ENCODE measurements around the gene HOTAIR. TPM values are rescaled to one million over a fixed set of nuclear protein-coding genes. Genes with fewer than 3 reads are reported as not detected.
A peak's percentile ranks its signal among the peaks of the same experiment; 100 is the strongest.

HOTAIR gene
- not detected for total RNA-seq (2013)
- polyA plus RNA-seq (not detected), polyA minus RNA-seq (not detected in 2 replicates), total RNA-seq (0 to 1.3 (median 0) reads per million in 11 experiments)

- H3K79me2 ChIP-seq (ENCODE audit: insufficient read depth, low read length): no peaks in the 10 kb centered on the region
- intact Hi-C loops (cut with micrococcal nuclease): loop anchor here in 1 of 2 donors (10.0 kb wide), 1 partner anchor 60 kb away; the partner anchor contains the start of gene HOXC5
- peak within 1 kb of the TSS in 2 of 7 donors; percentile 38 to 63 for H3K27ac Mint-ChIP-seq
- peak within 1 kb of the TSS; percentile 72 for H3K4me2 ChIP-seq (replicated peaks; ENCODE audit: extremely low read depth, low read length, poor library complexity, severe bottlenecking)
- H3K4me1 Mint-ChIP-seq: peaks cover 27% of the 10 kb centered on the region
- WGBS (ENCODE audit: insufficient coverage): 3% methylated on average over 52 of the region's 63 CpGs
- no peak within 1 kb of the TSS for H3K9ac ChIP-seq (ENCODE audit: insufficient read depth, low read length, poor library complexity, severe bottlenecking)
- peaks cover 96 to 100% (median 99%) of the 10 kb centered on the region in 3 donors for H3K27me3 Mint-ChIP-seq (ENCODE audit: low read depth in 3 of 3)
- peaks cover 99 to 100% of the 10 kb centered on the region in 2 donors for H3K27me3 ChIP-seq (ENCODE audit: control insufficient read depth in 2 of 2, insufficient read depth in 2 of 2, low read length in 2 of 2)
- peak within 1 kb of the TSS; percentile 67 to 86 for H3K4me3 Mint-ChIP-seq
- peak within 1 kb of the TSS; percentile 68 for H2AFZ ChIP-seq (ENCODE audit: insufficient read depth, low read depth, low read length, poor library complexity, severe bottlenecking)
- H3K36me3 Mint-ChIP-seq: peaks cover 7 to 18% of the 10 kb centered on the region in 2 donors
- DNase-seq: peak in 2 of 3 donors; percentile 23 to 39
- H3K9me3 Mint-ChIP-seq: peaks cover 6 to 68% (median 44%) of the 10 kb centered on the region in 7 donors
- H3K9me3 ChIP-seq (replicated peaks in 1 of 2; ENCODE audit: control insufficient read depth in 1 of 2, insufficient read depth in 1 of 2, low read length in 2 of 2): peaks cover 20 to 81% of the 10 kb centered on the region in 2 donors
- peak within 1 kb of the TSS; percentile 32 to 71 (median 35) for H3K4me3 ChIP-seq (replicated peaks in 1 of 3; ENCODE audit: low read depth in 2 of 3, low read length in 3 of 3)
- no peak within 1 kb of the TSS for H3K27ac ChIP-seq (ENCODE audit: low read depth in 1 of 2, low read length in 2 of 2)
- peaks cover 10 to 23% of the 10 kb centered on the region in 2 donors for H3K4me1 ChIP-seq (ENCODE audit: control insufficient read depth in 1 of 2, insufficient read depth in 2 of 2, low read length in 2 of 2)
- no peaks in the 10 kb centered on the region for H4K20me1 ChIP-seq (ENCODE audit: insufficient read depth, low read length)
- H3K36me3 ChIP-seq (replicated peaks in 1 of 2; ENCODE audit: control insufficient read depth in 1 of 2, insufficient read depth in 2 of 2, low read length in 2 of 2): no peaks in the 10 kb centered on the region
- TF ChIP-seq, protein P1, sequence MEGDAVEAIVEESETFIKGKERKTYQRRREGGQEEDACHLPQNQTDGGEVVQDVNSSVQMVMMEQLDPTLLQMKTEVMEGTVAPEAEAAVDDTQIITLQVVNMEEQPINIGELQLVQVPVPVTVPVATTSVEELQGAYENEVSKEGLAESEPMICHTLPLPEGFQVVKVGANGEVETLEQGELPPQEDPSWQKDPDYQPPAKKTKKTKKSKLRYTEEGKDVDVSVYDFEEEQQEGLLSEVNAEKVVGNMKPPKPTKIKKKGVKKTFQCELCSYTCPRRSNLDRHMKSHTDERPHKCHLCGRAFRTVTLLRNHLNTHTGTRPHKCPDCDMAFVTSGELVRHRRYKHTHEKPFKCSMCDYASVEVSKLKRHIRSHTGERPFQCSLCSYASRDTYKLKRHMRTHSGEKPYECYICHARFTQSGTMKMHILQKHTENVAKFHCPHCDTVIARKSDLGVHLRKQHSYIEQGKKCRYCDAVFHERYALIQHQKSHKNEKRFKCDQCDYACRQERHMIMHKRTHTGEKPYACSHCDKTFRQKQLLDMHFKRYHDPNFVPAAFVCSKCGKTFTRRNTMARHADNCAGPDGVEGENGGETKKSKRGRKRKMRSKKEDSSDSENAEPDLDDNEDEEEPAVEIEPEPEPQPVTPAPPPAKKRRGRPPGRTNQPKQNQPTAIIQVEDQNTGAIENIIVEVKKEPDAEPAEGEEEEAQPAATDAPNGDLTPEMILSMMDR (IDR thresholded peaks at IDR 0.05): no peak
Measured at GRCh38 chr12:53974084-53975063, at the start of gene HOTAIR. HOTAIR (minus strand) TSS chr12:53974954.

DNA sequence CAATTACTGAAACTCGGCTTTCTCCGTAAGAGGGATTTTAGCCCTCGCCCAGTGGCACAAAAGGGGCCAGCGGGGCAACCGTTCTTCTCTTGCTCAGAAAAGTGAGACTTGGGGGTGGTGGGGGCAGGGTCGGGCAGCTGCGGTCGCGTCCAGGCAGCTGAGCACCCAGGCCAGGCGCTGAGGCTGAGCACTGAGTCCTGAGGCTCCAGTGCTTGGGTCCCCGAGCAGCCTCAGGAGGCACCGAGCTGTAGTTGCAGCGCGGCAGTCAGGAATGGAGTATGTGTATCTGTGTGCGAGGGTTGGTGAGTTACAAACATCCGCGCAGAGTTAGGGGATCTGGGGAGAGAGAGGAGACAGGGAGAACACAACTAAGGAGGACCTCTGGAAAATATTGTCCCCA, 49.4 kb upstream of the HOTAIR start:
- H3K4me2 ChIP-seq (replicated peaks; ENCODE audit: extremely low read depth, low read length, poor library complexity, severe bottlenecking): no peak overlapping the region
- no peak overlapping the region for H2AFZ ChIP-seq (ENCODE audit: insufficient read depth, low read depth, low read length, poor library complexity, severe bottlenecking)
- H4K20me1 ChIP-seq (ENCODE audit: insufficient read depth, low read length): no peaks in the 10 kb centered on the region
- H3K27ac Mint-ChIP-seq: no peak overlapping the region
- no peak overlapping the region for H3K9ac ChIP-seq (ENCODE audit: insufficient read depth, low read length, poor library complexity, severe bottlenecking)
- H3K36me3 Mint-ChIP-seq: peaks cover 0 to 13% of the 10 kb centered on the region in 2 donors
- no peak overlapping the region for H3K4me3 ChIP-seq (replicated peaks in 1 of 3; ENCODE audit: low read depth in 2 of 3, low read length in 3 of 3)
- H3K9me3 ChIP-seq (replicated peaks in 1 of 2; ENCODE audit: control insufficient read depth in 1 of 2, insufficient read depth in 1 of 2, low read length in 2 of 2): peaks cover 0 to 32% of the 10 kb centered on the region in 2 donors
- TF ChIP-seq, protein P1 (IDR thresholded peaks at IDR 0.05): no peak
- no peak overlapping the region for H3K27ac ChIP-seq (ENCODE audit: low read depth in 1 of 2, low read length in 2 of 2)
- DNase-seq: no peak
- WGBS (ENCODE audit: insufficient coverage): 49% methylated on average over 11 of the region's 17 CpGs
- no peaks in the 10 kb centered on the region for H3K4me1 ChIP-seq (ENCODE audit: control insufficient read depth in 1 of 2, insufficient read depth in 2 of 2, low read length in 2 of 2)
- H3K79me2 ChIP-seq (ENCODE audit: insufficient read depth, low read length): no peaks in the 10 kb centered on the region
- H3K4me1 Mint-ChIP-seq: peaks cover 18% of the 10 kb centered on the region
- peak overlapping the region in 1 of 2 donors; percentile 78 for H3K4me3 Mint-ChIP-seq
- H3K36me3 ChIP-seq (replicated peaks in 1 of 2; ENCODE audit: control insufficient read depth in 1 of 2, insufficient read depth in 2 of 2, low read length in 2 of 2): no peaks in the 10 kb centered on the region
- peaks cover 98 to 100% (median 98%) of the 10 kb centered on the region in 3 donors for H3K27me3 Mint-ChIP-seq (ENCODE audit: low read depth in 3 of 3)
- peaks cover 98 to 100% of the 10 kb centered on the region in 2 donors for H3K27me3 ChIP-seq (ENCODE audit: control insufficient read depth in 2 of 2, insufficient read depth in 2 of 2, low read length in 2 of 2)
- H3K9me3 Mint-ChIP-seq: peaks cover 0 to 23% (median 15%) of the 10 kb centered on the region in 7 donors
- intact Hi-C loops (cut with micrococcal nuclease): no loop called here
